Neural crest cell (in vitro differentiated cells): ENCODE results near the gene ERICH4. TPM values are rescaled to one million over a fixed set of nuclear protein-coding genes. Genes with fewer than 3 reads are reported as not detected.

Source experiments
- DNase-seq: peaks from one replicate; pipeline ENCODE4 v3.0.0; 2021; ENCODE audit warnings: low read depth, mixed read lengths, low spot score
- H3K27ac Mint-ChIP-seq: one replicate; pipeline ENCODE4 v1.8.0; 2021; ENCODE audit warnings: mild to moderate bottlenecking, mixed read lengths; ENCODE audit not compliant: unreplicated experiment
- H3K27me3 Mint-ChIP-seq: 2 replicates; pipeline ENCODE4 v1.8.0; 2021; ENCODE audit warnings: low read depth, mild to moderate bottlenecking, mixed read lengths
- H3K36me3 Mint-ChIP-seq: 2 replicates; pipeline ENCODE4 v1.8.0; 2021; ENCODE audit warnings: low read depth, mild to moderate bottlenecking, mixed read lengths
- H3K4me1 Mint-ChIP-seq: 2 replicates; pipeline ENCODE4 v1.8.0; 2021; ENCODE audit warnings: mixed read lengths
- H3K4me3 Mint-ChIP-seq: one replicate; pipeline ENCODE4 v1.8.0; 2021; ENCODE audit warnings: mild to moderate bottlenecking, mixed read lengths
- H3K9me3 Mint-ChIP-seq: 2 replicates; pipeline ENCODE4 v1.8.0; 2021; ENCODE audit warnings: mixed read lengths
- total RNA-seq: library from RNA; stranded (reverse); gene quantifications from 2 replicates; pipeline ENCODE4 v1.2.1, GENCODE V29; 2021
- TF ChIP-seq, protein P1 (sequence below): fragments of 200-600 bp; sonication (generic); conservative IDR thresholded peaks from 2 replicates; pipeline ENCODE4 v1.5.0; 2021; ENCODE audit warnings: antibody characterized with exemption, mild to moderate bottlenecking

The ERICH4 gene
- total RNA-seq, 1 donor from 2014 or later = not detected

GRCh38 chr19:41445575-41445974 lies 2.6 kb downstream of the ERICH4 start:
- TF ChIP-seq, protein P1, sequence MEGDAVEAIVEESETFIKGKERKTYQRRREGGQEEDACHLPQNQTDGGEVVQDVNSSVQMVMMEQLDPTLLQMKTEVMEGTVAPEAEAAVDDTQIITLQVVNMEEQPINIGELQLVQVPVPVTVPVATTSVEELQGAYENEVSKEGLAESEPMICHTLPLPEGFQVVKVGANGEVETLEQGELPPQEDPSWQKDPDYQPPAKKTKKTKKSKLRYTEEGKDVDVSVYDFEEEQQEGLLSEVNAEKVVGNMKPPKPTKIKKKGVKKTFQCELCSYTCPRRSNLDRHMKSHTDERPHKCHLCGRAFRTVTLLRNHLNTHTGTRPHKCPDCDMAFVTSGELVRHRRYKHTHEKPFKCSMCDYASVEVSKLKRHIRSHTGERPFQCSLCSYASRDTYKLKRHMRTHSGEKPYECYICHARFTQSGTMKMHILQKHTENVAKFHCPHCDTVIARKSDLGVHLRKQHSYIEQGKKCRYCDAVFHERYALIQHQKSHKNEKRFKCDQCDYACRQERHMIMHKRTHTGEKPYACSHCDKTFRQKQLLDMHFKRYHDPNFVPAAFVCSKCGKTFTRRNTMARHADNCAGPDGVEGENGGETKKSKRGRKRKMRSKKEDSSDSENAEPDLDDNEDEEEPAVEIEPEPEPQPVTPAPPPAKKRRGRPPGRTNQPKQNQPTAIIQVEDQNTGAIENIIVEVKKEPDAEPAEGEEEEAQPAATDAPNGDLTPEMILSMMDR = no peak
- DNase-seq = no peak
- H3K36me3 Mint-ChIP-seq = no peaks in the 10 kb centered on the region
- no peak overlapping the region for H3K27ac Mint-ChIP-seq
- H3K9me3 Mint-ChIP-seq = no peaks in the 10 kb centered on the region
- peaks cover 67% of the 10 kb centered on the region for H3K27me3 Mint-ChIP-seq
- no peak overlapping the region for H3K4me3 Mint-ChIP-seq
- H3K4me1 Mint-ChIP-seq = peaks cover 5% of the 10 kb centered on the region

DNA sequence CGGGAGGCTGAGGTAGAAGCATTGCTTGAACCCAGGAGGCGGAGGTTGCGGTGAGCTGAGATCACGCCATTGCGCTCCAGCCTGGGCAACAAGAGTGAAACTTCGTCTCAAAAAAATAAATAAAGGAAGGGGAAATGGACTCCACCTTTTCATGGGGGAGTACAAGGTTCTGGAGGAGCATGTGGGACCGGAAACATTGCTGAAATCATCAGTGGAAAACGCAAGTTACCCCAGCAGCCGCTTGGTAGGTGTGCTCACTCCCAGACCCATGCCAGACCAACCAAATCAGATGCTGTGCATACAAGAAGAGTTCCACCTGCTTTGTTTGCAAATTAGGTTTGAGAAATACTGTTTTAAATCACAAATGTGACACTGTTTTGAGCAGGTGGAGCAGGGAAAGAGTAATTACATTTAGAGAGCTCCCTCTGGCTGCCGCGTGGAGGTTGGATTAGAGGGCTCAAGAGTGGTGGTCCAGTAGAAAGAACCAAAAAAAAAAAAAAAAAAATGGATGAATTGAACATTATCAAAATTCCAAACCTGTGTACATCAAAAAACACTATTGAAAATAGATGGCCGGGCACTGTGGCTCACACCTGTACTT lies 4.9 kb downstream of the ERICH4 start:
- Mint-ChIP-seq H3K27ac (no peak overlapping the region), H3K27me3 (peaks cover 67% of the 10 kb centered on the region), H3K36me3 (no peaks in the 10 kb centered on the region), H3K4me3 (no peak overlapping the region), H3K4me1 (peaks cover 5% of the 10 kb centered on the region), H3K9me3 (no peaks in the 10 kb centered on the region)
- DNase-seq = no peak
- TF ChIP-seq, protein P1 = no peak

- H3K9me3 Mint-ChIP-seq = no peaks in the 10 kb centered on the region
- peaks cover 66% of the 10 kb centered on the region for H3K27me3 Mint-ChIP-seq
- peak overlapping the region; percentile 23 for H3K4me3 Mint-ChIP-seq
Observed at GRCh38 chr19:41449079-41449864, 6.3 kb downstream of the ERICH4 start.

DNA sequence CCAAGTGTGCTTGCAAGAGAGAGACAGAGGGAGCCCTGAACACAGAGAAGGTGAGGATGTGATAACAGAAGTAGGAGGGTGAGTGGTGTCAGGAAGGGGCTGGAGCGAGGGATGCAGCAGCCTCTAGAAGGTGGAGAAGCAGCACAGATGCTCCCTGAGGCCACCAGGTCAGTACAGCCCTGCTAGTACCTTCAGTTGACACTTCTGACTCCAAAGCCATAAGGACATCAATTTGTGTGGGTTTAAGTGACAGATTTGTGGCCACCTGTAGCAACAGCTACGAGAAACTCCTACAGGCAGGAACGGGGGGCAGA lies 6.9 kb downstream of the ERICH4 start:
- DNase-seq = no peak
- no peak overlapping the region for H3K4me3 Mint-ChIP-seq
- TF ChIP-seq, protein P1 = no peak
- H3K9me3 Mint-ChIP-seq = no peaks in the 10 kb centered on the region
- H3K36me3 Mint-ChIP-seq = no peaks in the 10 kb centered on the region
- H3K27me3 Mint-ChIP-seq = peaks cover 67% of the 10 kb centered on the region
- H3K4me1 Mint-ChIP-seq = peaks cover 5% of the 10 kb centered on the region
- no peak overlapping the region for H3K27ac Mint-ChIP-seq

More at GRCh38 chr19:41449079-41449864, 6.3 kb downstream of the ERICH4 start:
- DNase-seq = peak; percentile 90
- no peak overlapping the region for H3K27ac Mint-ChIP-seq
- H3K36me3 Mint-ChIP-seq = no peaks in the 10 kb centered on the region
- peaks cover 5% of the 10 kb centered on the region for H3K4me1 Mint-ChIP-seq
- TF ChIP-seq, protein P1 = peak; percentile 97

GRCh38 chr19:41452584-41453275 lies 9.8 kb downstream of the ERICH4 start:
- Mint-ChIP-seq H3K9me3 (no peaks in the 10 kb centered on the region), H3K36me3 (no peaks in the 10 kb centered on the region), H3K4me3 (no peak overlapping the region), H3K27ac (no peak overlapping the region), H3K4me1 (peaks cover 5% of the 10 kb centered on the region), H3K27me3 (peaks cover 68% of the 10 kb centered on the region)
- TF ChIP-seq, protein P1 = no peak
- no peak for DNase-seq
